K562 (cell line): ENCODE data around the gene PAFAH2. TPM values are rescaled to one million over a fixed set of nuclear protein-coding genes. Genes with fewer than 3 reads are reported as not detected.

Experiments used
- CXXC5 ChIP-seq: fragments of 250-450 bp; sonication (Bioruptor Pico); IDR thresholded peaks from 2 replicates; pipeline ENCODE4 v1.8.0; 2022; ENCODE audit warnings: inconsistent platforms, mild to moderate bottlenecking, moderate library complexity
- HCFC1 ChIP-seq: IDR thresholded peaks from 2 replicates; pipeline ENCODE4 v1.6.1; 2012; ENCODE audit warnings: low read depth, low read length, improper control_type of control experiment
- HSF4 ChIP-seq: fragments of 250-450 bp; sonication (Bioruptor Pico); IDR thresholded peaks from 2 replicates; pipeline ENCODE4 v2.1.2; 2022; ENCODE audit warnings: mild to moderate bottlenecking, moderate library complexity, borderline replicate concordance
- KLF16 ChIP-seq: IDR thresholded peaks from 2 replicates; pipeline ENCODE4 v1.6.1; 2016; ENCODE audit warnings: antibody characterized with exemption
- LEF1 ChIP-seq: fragments of 450-650 bp; IDR thresholded peaks from 2 replicates; pipeline ENCODE4 v1.6.1; 2016; ENCODE audit warnings: mild to moderate bottlenecking
- MCM5 ChIP-seq: fragments of 450-650 bp; IDR thresholded peaks from 2 replicates; pipeline ENCODE4 v1.6.1; 2016; ENCODE audit warnings: low read depth
- MECOM ChIP-seq: fragments of 250-450 bp; sonication (Bioruptor Pico); IDR thresholded peaks from 2 replicates; pipeline ENCODE4 v1.8.0; 2022; ENCODE audit warnings: inconsistent platforms
- MEF2A ChIP-seq: IDR thresholded peaks from 2 replicates; pipeline ENCODE4 v1.6.1; 2011; ENCODE audit warnings: low read depth, mild to moderate bottlenecking, low read length, moderate library complexity; ENCODE audit not compliant: control insufficient read depth
- NCOA2 ChIP-seq, 2 experiments: fragments of 450-650 bp; IDR thresholded peaks; 2 replicates each; pipeline ENCODE4 v1.6.1; 2018; ENCODE audit warnings: mild to moderate bottlenecking in 2 of 2, moderate library complexity in 1 of 2; ENCODE audit not compliant: partially characterized antibody in 2 of 2
- NFYB ChIP-seq: IDR thresholded peaks from 2 replicates; pipeline ENCODE4 v1.6.1; 2011; ENCODE audit warnings: mild to moderate bottlenecking, moderate library complexity; ENCODE audit not compliant: insufficient read length; ENCODE audit errors: extremely low read depth
- PRMT5 ChIP-seq: sonication (generic); formaldehyde crosslinking; IDR thresholded peaks from 2 replicates; pipeline ENCODE4 v1.5.0; 2020; ENCODE audit warnings: missing genetic modification reagents
- RBM17 ChIP-seq: fragments of 200-400 bp; formaldehyde crosslinking; IDR thresholded peaks from 2 replicates; pipeline ENCODE4 v1.6.1; 2017; ENCODE audit warnings: low read depth, mild to moderate bottlenecking, low read length, borderline replicate concordance
- SNRNP70 ChIP-seq: fragments of 200-400 bp; formaldehyde crosslinking; optimal IDR thresholded peaks from 2 replicates; pipeline ENCODE3; 2017; ENCODE audit warnings: low read depth, low read length
- TAF7 ChIP-seq: fragments of 450-650 bp; IDR thresholded peaks from 2 replicates; pipeline ENCODE4 v1.6.1; 2016; ENCODE audit warnings: missing genetic modification characterization, missing compliant biosample characterization
- ZNF217 ChIP-seq: sonication (generic); formaldehyde crosslinking; IDR thresholded peaks from 2 replicates; pipeline ENCODE4 v1.8.0; 2022; ENCODE audit warnings: mild to moderate bottlenecking, missing genetic modification reagents
- ZNF311 ChIP-seq: fragments of 250-450 bp; sonication (Bioruptor Pico); IDR thresholded peaks from 2 replicates; pipeline ENCODE4 v1.4.0; 2020; ENCODE audit warnings: mild to moderate bottlenecking, moderate library complexity
- ZNF316 ChIP-seq: fragments of 450-650 bp; IDR thresholded peaks from 2 replicates; pipeline ENCODE4 v1.6.1; 2016
- ZNF699 ChIP-seq: fragments of 250-450 bp; sonication (Bioruptor Pico); IDR thresholded peaks from 2 replicates; pipeline ENCODE4 v1.8.0; 2021; ENCODE audit warnings: mild to moderate bottlenecking, moderate library complexity; ENCODE audit not compliant: insufficient replicate concordance
- polyA plus RNA-seq, 8 experiments: library from polyadenylated mRNA; depleted of rRNA in 4 of 8; stranded (reverse) in 5 of 8; unstranded in 3 of 8; fragments of >200 nt; fragmentation: Nextera tagmentation in 2 of 8; fragmentation: Illumina TruSeq in 1 of 8; extraction: Ambion mirVana in 2 of 8; extraction: Trizol in 1 of 8; gene quantifications; 2 replicates each; pipeline versions ENCODE4 v1.2.1 to v1.2.3, GENCODE V29; 2011 to 2014; ENCODE audit warnings: inconsistent platforms in 1 of 8, missing spikeins in 1 of 8
- total RNA-seq, 7 experiments: library from RNA; depleted of rRNA in 6 of 7; stranded (reverse); fragments of >200 nt in 6 of 7; fragmentation: Illumina TruSeq in 2 of 7; extraction: Trizol in 2 of 7; gene quantifications; 2 replicates each; pipeline versions ENCODE4 v1.2.1 to v1.2.3, GENCODE V29; 2011 to 2021; ENCODE audit warnings: low replicate concordance in 1 of 7
- TF ChIP-seq, protein P1 (sequence below): fragments of 450-650 bp; IDR thresholded peaks from 2 replicates; pipeline ENCODE4 v1.6.1; 2017; ENCODE audit warnings: mild to moderate bottlenecking, moderate library complexity
- TF ChIP-seq, protein P2 (sequence below): fragments of 250-450 bp; sonication (Bioruptor Pico); IDR thresholded peaks from 2 replicates; pipeline ENCODE4 v1.9.0; 2021; ENCODE audit warnings: mild to moderate bottlenecking, inconsistent platforms
- TF ChIP-seq, protein P3 (sequence below): sonication (generic); formaldehyde crosslinking; IDR thresholded peaks from 2 replicates; pipeline ENCODE4 v1.5.0; 2020; ENCODE audit warnings: missing genetic modification reagents
- TF ChIP-seq, protein P4 (sequence below): fragments of 150-350 bp; IDR thresholded peaks from 2 replicates; pipeline ENCODE4 v1.6.1; 2014; ENCODE audit warnings: low read depth, mild to moderate bottlenecking, low read length, borderline replicate concordance

Gene PAFAH2
- total and polyA plus RNA-seq, 9 of the 15 experiments (the other 6 are each of a cell fraction or from before 2014, with no cell fraction given), result 4.2 to 10.9 (median 6.8) TPM

DNA sequence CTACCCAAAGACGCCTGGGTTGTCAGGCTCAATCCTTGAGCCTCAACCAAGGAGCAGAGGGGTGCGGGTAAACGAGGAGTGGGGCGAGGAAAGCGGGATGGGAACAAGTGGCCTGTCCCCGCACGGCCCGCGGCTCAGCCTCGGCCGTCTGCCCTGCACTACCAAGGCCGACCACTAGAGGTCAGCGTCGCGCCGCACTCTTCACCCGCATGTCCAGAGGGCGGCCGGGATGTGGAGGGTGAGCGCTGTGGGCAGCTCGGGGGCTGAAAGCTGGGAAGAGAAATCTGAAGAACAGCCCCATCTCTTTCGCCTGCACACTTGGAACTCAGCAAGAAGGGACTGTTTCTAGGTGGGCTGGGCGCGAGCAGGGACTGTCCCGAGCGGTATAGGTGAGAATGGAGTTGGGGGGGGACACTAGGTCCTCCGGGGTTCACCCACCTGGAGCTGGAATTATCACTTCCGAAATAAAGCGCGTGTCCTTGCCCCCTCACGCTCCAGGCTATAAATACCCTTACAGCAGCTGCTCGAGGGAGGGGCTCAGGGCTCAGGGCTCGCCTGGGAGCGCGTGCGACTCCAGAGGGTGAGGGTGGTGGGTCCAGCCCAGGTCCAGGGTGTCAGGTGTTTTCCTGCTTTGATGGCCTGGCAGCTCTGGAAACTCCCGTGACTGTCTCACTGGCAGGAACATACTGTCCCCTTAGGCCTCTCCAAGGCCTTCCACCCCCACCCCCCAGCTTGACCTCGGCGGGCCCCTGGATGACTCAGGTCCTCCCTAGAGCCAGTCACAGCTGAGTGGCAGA lies 38.3 kb upstream of the PAFAH2 start (continued):
- TF ChIP-seq LEF1 (peak; percentile 56; the same call in 1 of the 2 replicates), KLF16 (peak; percentile 61; the same call in 1 of the 2 replicates), ZNF699 (no peak), ZNF316 (no peak), NFYB (no peak), MECOM (no peak), TAF7 (tag) (no peak), HSF4 (no peak), RBM17 (no peak), ZNF217 (CRISPR knock-in tag) (no peak), CXXC5 (no peak), SNRNP70 (no peak), MEF2A (no peak), MCM5 (no peak), NCOA2 (IDR thresholded peaks at IDR 0.05; ENCODE audit: partially characterized antibody in 2 of 2) (no peak), HCFC1 (no peak), ZNF311 (CRISPR knock-in tag) (no peak), PRMT5 (CRISPR knock-in tag) (no peak)
- TF ChIP-seq, protein P1, sequence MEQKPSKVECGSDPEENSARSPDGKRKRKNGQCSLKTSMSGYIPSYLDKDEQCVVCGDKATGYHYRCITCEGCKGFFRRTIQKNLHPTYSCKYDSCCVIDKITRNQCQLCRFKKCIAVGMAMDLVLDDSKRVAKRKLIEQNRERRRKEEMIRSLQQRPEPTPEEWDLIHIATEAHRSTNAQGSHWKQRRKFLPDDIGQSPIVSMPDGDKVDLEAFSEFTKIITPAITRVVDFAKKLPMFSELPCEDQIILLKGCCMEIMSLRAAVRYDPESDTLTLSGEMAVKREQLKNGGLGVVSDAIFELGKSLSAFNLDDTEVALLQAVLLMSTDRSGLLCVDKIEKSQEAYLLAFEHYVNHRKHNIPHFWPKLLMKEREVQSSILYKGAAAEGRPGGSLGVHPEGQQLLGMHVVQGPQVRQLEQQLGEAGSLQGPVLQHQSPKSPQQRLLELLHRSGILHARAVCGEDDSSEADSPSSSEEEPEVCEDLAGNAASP, result no peak
- TF ChIP-seq, protein P2, sequence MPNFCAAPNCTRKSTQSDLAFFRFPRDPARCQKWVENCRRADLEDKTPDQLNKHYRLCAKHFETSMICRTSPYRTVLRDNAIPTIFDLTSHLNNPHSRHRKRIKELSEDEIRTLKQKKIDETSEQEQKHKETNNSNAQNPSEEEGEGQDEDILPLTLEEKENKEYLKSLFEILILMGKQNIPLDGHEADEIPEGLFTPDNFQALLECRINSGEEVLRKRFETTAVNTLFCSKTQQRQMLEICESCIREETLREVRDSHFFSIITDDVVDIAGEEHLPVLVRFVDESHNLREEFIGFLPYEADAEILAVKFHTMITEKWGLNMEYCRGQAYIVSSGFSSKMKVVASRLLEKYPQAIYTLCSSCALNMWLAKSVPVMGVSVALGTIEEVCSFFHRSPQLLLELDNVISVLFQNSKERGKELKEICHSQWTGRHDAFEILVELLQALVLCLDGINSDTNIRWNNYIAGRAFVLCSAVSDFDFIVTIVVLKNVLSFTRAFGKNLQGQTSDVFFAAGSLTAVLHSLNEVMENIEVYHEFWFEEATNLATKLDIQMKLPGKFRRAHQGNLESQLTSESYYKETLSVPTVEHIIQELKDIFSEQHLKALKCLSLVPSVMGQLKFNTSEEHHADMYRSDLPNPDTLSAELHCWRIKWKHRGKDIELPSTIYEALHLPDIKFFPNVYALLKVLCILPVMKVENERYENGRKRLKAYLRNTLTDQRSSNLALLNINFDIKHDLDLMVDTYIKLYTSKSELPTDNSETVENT (CRISPR knock-in tag), result no peak
- TF ChIP-seq, protein P3, sequence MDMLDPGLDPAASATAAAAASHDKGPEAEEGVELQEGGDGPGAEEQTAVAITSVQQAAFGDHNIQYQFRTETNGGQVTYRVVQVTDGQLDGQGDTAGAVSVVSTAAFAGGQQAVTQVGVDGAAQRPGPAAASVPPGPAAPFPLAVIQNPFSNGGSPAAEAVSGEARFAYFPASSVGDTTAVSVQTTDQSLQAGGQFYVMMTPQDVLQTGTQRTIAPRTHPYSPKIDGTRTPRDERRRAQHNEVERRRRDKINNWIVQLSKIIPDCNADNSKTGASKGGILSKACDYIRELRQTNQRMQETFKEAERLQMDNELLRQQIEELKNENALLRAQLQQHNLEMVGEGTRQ (CRISPR knock-in tag), result no peak
- TF ChIP-seq, protein P4, sequence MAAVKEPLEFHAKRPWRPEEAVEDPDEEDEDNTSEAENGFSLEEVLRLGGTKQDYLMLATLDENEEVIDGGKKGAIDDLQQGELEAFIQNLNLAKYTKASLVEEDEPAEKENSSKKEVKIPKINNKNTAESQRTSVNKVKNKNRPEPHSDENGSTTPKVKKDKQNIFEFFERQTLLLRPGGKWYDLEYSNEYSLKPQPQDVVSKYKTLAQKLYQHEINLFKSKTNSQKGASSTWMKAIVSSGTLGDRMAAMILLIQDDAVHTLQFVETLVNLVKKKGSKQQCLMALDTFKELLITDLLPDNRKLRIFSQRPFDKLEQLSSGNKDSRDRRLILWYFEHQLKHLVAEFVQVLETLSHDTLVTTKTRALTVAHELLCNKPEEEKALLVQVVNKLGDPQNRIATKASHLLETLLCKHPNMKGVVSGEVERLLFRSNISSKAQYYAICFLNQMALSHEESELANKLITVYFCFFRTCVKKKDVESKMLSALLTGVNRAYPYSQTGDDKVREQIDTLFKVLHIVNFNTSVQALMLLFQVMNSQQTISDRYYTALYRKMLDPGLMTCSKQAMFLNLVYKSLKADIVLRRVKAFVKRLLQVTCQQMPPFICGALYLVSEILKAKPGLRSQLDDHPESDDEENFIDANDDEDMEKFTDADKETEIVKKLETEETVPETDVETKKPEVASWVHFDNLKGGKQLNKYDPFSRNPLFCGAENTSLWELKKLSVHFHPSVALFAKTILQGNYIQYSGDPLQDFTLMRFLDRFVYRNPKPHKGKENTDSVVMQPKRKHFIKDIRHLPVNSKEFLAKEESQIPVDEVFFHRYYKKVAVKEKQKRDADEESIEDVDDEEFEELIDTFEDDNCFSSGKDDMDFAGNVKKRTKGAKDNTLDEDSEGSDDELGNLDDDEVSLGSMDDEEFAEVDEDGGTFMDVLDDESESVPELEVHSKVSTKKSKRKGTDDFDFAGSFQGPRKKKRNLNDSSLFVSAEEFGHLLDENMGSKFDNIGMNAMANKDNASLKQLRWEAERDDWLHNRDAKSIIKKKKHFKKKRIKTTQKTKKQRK, result no peak
